K562 (cell line): ENCODE data around the gene OBSCN. TPM values are rescaled to one million over a fixed set of nuclear protein-coding genes. Genes with fewer than 3 reads are reported as not detected.

Experiments used
- BRCA1 ChIP-seq, 2 experiments: fragments of 450-650 bp in 1 of 2; sonication (generic) in 1 of 2; formaldehyde crosslinking in 1 of 2; IDR thresholded peaks; 2 replicates each; pipeline versions ENCODE4 v1.5.0 to v1.6.1; 2017 to 2020; ENCODE audit warnings: mild to moderate bottlenecking in 1 of 2, missing genetic modification reagents in 1 of 2
- GABPB2 ChIP-seq: fragments of 250-450 bp; sonication (Bioruptor Pico); conservative IDR thresholded peaks from 2 replicates; pipeline ENCODE4 v1.5.1; 2021; ENCODE audit warnings: mild to moderate bottlenecking
- KDM2B ChIP-seq: fragments of 250-450 bp; sonication (Bioruptor Pico); IDR thresholded peaks from 2 replicates; pipeline ENCODE4 v1.8.0; 2021; ENCODE audit warnings: mild to moderate bottlenecking, moderate library complexity
- MECOM ChIP-seq: fragments of 250-450 bp; sonication (Bioruptor Pico); IDR thresholded peaks from 2 replicates; pipeline ENCODE4 v1.8.0; 2022; ENCODE audit warnings: inconsistent platforms
- NCOA2 ChIP-seq, 2 experiments: fragments of 450-650 bp; IDR thresholded peaks; 2 replicates each; pipeline ENCODE4 v1.6.1; 2018; ENCODE audit warnings: mild to moderate bottlenecking in 2 of 2, moderate library complexity in 1 of 2; ENCODE audit not compliant: partially characterized antibody in 2 of 2
- NFE2 ChIP-seq: IDR thresholded peaks from 2 replicates; pipeline ENCODE4 v1.6.1; 2014; ENCODE audit warnings: antibody characterized with exemption, low read depth
- NFIC ChIP-seq: fragments of 450-650 bp; IDR thresholded peaks from 2 replicates; pipeline ENCODE4 v1.6.1; 2017; ENCODE audit warnings: mild to moderate bottlenecking, inconsistent platforms
- NR4A1 ChIP-seq, 2 experiments: fragments of 250-450 bp in 1 of 2; fragments of 450-650 bp in 1 of 2; sonication (Bioruptor Pico) in 1 of 2; IDR thresholded peaks; 2 replicates each; pipeline versions ENCODE4 v1.4.0 to v1.6.1; 2016 to 2020; ENCODE audit warnings: mild to moderate bottlenecking in 2 of 2, missing compliant biosample characterization in 1 of 2, missing genetic modification characterization in 1 of 2, moderate library complexity in 1 of 2
- PHB ChIP-seq: fragments of 250-450 bp; sonication (Bioruptor Pico); IDR thresholded peaks from 2 replicates; pipeline ENCODE4 v1.5.0; 2021
- PHF21A ChIP-seq: fragments of 450-650 bp; IDR thresholded peaks from 2 replicates; pipeline ENCODE4 v1.6.1; 2017; ENCODE audit warnings: low read depth, borderline replicate concordance
- ZFP36 ChIP-seq: fragments of 150-350 bp; IDR thresholded peaks from 2 replicates; pipeline ENCODE4 v1.6.1; 2018; ENCODE audit warnings: low read length, low read depth; ENCODE audit not compliant: partially characterized antibody
- ZNF584 ChIP-seq: fragments of 200-800 bp; sonication (Bioruptor generic); IDR thresholded peaks from 2 replicates; pipeline ENCODE4 v1.6.1; 2016; ENCODE audit warnings: low read depth, mild to moderate bottlenecking, missing genetic modification characterization, missing compliant biosample characterization
- ZNF699 ChIP-seq: fragments of 250-450 bp; sonication (Bioruptor Pico); IDR thresholded peaks from 2 replicates; pipeline ENCODE4 v1.8.0; 2021; ENCODE audit warnings: mild to moderate bottlenecking, moderate library complexity; ENCODE audit not compliant: insufficient replicate concordance
- ZNF76 ChIP-seq: fragments of 250-450 bp; sonication (Bioruptor Pico); IDR thresholded peaks from 2 replicates; pipeline ENCODE4 v1.4.0; 2020; ENCODE audit warnings: mild to moderate bottlenecking, moderate library complexity, borderline replicate concordance
- polyA plus RNA-seq, 8 experiments: library from polyadenylated mRNA; depleted of rRNA in 4 of 8; stranded (reverse) in 5 of 8; unstranded in 3 of 8; fragments of >200 nt; fragmentation: Nextera tagmentation in 2 of 8; fragmentation: Illumina TruSeq in 1 of 8; extraction: Ambion mirVana in 2 of 8; extraction: Trizol in 1 of 8; gene quantifications; 2 replicates each; pipeline versions ENCODE4 v1.2.1 to v1.2.3, GENCODE V29; 2011 to 2014; ENCODE audit warnings: inconsistent platforms in 1 of 8, missing spikeins in 1 of 8
- total RNA-seq, 7 experiments: library from RNA; depleted of rRNA in 6 of 7; stranded (reverse); fragments of >200 nt in 6 of 7; fragmentation: Illumina TruSeq in 2 of 7; extraction: Trizol in 2 of 7; gene quantifications; 2 replicates each; pipeline versions ENCODE4 v1.2.1 to v1.2.3, GENCODE V29; 2011 to 2021; ENCODE audit warnings: low replicate concordance in 1 of 7
- TF ChIP-seq, protein P1 (sequence below), 3 experiments: IDR thresholded peaks in 2 of 3; conservative IDR thresholded peaks in 1 of 3; 2 replicates each; pipeline ENCODE4 v1.5.1; 2011 to 2012; ENCODE audit warnings: low read length in 3 of 3, mild to moderate bottlenecking in 3 of 3, control low read depth in 2 of 3, improper control_type of control experiment in 1 of 3, inconsistent platforms in 1 of 3, low read depth in 1 of 3, mixed read lengths in 1 of 3, moderate library complexity in 1 of 3; ENCODE audit not compliant: insufficient read depth in 2 of 3
- TF ChIP-seq, protein P2 (sequence below): fragments of 450-650 bp; formaldehyde crosslinking; IDR thresholded peaks from 2 replicates; pipeline ENCODE4 v1.4.0; 2020; ENCODE audit warnings: mild to moderate bottlenecking
- TF ChIP-seq, protein P3 (sequence below): sonication (generic); formaldehyde crosslinking; IDR thresholded peaks from 2 replicates; pipeline ENCODE4 v1.8.1; 2022; ENCODE audit warnings: missing genetic modification reagents
- TF ChIP-seq, protein P4 (sequence below): fragments of 450-650 bp; IDR thresholded peaks from 2 replicates; pipeline ENCODE4 v1.7.0; 2016; ENCODE audit warnings: borderline replicate concordance
- TF ChIP-seq, protein P5 (sequence below): fragments of 450-650 bp; formaldehyde crosslinking; IDR thresholded peaks from 2 replicates; pipeline ENCODE4 v1.4.0; 2020; ENCODE audit warnings: mild to moderate bottlenecking, mixed read lengths

The OBSCN gene
- total and polyA plus RNA-seq, 9 of the 15 experiments (the other 6 are each of a cell fraction or from before 2014, with no cell fraction given): 0.18 to 19.7 (median 3.6) TPM

DNA sequence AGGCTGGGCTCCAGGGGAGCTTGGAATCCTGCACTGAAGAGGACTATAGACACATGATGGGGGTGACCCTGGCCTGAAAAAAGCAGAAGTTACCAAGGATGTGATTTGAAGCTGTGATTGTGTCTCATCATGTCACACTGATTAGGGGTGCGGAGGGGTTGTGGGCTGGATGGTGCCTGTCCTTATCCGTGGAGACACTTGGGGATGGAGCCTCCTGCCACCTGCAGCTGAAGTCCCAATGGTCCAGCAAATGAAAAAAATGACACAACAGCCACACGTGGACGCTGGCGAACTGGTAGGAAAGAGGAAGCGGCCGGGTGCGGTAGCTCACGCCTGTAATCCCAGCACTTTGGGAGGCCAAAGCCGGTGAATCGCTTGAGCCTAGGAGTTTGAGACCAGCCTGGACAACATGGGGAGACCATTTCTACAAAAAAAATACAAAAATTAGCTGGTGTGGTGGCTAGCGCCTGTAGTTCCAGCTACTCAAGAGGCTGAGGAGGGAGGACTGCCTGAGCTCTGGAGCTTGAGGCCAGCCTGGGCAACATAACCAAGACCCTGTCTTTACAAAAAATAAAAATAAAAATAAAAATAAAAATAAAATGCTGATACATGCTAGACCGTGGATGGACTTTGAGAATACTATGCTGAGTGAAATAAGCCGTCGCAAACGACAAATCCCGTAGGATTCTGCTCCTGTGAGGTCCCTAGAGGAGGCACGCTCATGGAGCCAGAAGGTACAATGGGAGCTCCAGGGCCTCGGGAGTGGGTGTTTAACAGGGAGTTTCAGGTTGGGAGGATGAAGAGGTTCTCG lies 43.1 kb upstream of the OBSCN start (continued):
- TF ChIP-seq NFIC (peak; percentile 72), NCOA2 (IDR thresholded peaks at IDR 0.05; ENCODE audit: partially characterized antibody in 2 of 2) (no peak), NR4A1 (CRISPR knock-in tag; IDR thresholded peaks at IDR 0.05) (no peak), NR4A1 (tag; IDR thresholded peaks at IDR 0.05) (no peak), BRCA1 (IDR thresholded peaks at IDR 0.05) (no peak), BRCA1 (CRISPR knock-in tag; IDR thresholded peaks at IDR 0.05) (no peak), PHF21A (peak; percentile 70; the same call in 1 of the 2 replicates), ZFP36 (no peak), MECOM (CRISPR knock-in tag) (0 out of 2 replicates have a peak, but pooled peaks have one; percentile 56), PHB (CRISPR knock-in tag) (no peak), KDM2B (CRISPR knock-in tag) (no peak), ZNF76 (CRISPR knock-in tag) (no peak), ZNF584 (CRISPR knock-in tag) (peak; percentile 67; the same call in 1 of the 2 replicates), NFE2 (peak; percentile 55), GABPB2 (CRISPR knock-in tag) (0 out of 2 replicates have a peak, but pooled peaks have one; percentile 19), ZNF699 (CRISPR knock-in tag) (no peak)
- TF ChIP-seq, protein P1, sequence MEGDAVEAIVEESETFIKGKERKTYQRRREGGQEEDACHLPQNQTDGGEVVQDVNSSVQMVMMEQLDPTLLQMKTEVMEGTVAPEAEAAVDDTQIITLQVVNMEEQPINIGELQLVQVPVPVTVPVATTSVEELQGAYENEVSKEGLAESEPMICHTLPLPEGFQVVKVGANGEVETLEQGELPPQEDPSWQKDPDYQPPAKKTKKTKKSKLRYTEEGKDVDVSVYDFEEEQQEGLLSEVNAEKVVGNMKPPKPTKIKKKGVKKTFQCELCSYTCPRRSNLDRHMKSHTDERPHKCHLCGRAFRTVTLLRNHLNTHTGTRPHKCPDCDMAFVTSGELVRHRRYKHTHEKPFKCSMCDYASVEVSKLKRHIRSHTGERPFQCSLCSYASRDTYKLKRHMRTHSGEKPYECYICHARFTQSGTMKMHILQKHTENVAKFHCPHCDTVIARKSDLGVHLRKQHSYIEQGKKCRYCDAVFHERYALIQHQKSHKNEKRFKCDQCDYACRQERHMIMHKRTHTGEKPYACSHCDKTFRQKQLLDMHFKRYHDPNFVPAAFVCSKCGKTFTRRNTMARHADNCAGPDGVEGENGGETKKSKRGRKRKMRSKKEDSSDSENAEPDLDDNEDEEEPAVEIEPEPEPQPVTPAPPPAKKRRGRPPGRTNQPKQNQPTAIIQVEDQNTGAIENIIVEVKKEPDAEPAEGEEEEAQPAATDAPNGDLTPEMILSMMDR (IDR thresholded peaks at IDR 0.05 in 2 of 3, conservative IDR thresholded peaks at IDR 0.05 in 1 of 3; ENCODE audit: insufficient read depth in 2 of 3, low read depth in 1 of 3, low read length in 3 of 3): peak in 1 of 3 experiments; percentile 9; a peak in 1 of 6 replicates
- TF ChIP-seq, protein P2, sequence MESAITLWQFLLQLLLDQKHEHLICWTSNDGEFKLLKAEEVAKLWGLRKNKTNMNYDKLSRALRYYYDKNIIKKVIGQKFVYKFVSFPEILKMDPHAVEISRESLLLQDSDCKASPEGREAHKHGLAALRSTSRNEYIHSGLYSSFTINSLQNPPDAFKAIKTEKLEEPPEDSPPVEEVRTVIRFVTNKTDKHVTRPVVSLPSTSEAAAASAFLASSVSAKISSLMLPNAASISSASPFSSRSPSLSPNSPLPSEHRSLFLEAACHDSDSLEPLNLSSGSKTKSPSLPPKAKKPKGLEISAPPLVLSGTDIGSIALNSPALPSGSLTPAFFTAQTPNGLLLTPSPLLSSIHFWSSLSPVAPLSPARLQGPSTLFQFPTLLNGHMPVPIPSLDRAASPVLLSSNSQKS (CRISPR knock-in tag): no peak
- TF ChIP-seq, protein P3, sequence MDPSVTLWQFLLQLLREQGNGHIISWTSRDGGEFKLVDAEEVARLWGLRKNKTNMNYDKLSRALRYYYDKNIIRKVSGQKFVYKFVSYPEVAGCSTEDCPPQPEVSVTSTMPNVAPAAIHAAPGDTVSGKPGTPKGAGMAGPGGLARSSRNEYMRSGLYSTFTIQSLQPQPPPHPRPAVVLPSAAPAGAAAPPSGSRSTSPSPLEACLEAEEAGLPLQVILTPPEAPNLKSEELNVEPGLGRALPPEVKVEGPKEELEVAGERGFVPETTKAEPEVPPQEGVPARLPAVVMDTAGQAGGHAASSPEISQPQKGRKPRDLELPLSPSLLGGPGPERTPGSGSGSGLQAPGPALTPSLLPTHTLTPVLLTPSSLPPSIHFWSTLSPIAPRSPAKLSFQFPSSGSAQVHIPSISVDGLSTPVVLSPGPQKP (CRISPR knock-in tag): no peak
- TF ChIP-seq, protein P4, sequence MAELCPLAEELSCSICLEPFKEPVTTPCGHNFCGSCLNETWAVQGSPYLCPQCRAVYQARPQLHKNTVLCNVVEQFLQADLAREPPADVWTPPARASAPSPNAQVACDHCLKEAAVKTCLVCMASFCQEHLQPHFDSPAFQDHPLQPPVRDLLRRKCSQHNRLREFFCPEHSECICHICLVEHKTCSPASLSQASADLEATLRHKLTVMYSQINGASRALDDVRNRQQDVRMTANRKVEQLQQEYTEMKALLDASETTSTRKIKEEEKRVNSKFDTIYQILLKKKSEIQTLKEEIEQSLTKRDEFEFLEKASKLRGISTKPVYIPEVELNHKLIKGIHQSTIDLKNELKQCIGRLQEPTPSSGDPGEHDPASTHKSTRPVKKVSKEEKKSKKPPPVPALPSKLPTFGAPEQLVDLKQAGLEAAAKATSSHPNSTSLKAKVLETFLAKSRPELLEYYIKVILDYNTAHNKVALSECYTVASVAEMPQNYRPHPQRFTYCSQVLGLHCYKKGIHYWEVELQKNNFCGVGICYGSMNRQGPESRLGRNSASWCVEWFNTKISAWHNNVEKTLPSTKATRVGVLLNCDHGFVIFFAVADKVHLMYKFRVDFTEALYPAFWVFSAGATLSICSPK: 0 out of 2 replicates have a peak, but pooled peaks have one; percentile 23
- TF ChIP-seq, protein P5, sequence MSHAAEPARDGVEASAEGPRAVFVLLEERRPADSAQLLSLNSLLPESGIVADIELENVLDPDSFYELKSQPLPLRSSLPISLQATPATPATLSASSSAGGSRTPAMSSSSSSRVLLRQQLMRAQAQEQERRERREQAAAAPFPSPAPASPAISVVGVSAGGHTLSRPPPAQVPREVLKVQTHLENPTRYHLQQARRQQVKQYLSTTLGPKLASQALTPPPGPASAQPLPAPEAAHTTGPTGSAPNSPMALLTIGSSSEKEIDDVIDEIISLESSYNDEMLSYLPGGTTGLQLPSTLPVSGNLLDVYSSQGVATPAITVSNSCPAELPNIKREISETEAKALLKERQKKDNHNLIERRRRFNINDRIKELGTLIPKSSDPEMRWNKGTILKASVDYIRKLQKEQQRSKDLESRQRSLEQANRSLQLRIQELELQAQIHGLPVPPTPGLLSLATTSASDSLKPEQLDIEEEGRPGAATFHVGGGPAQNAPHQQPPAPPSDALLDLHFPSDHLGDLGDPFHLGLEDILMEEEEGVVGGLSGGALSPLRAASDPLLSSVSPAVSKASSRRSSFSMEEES (CRISPR knock-in tag): no peak
